H9 (cell line): ENCODE measurements around the gene PLAU. TPM values are rescaled to one million over a fixed set of nuclear protein-coding genes. Genes with fewer than 3 reads are reported as not detected.

Experiments
- DNase-seq: peaks from one replicate; pipeline ENCODE4 v3.0.0-alpha.2; 2017
- H2AFZ ChIP-seq: one replicate; pipeline ENCODE4 v1.6.1; 2013; ENCODE audit warnings: mild to moderate bottlenecking, low read length, control low read depth, moderate library complexity
- H2AK5ac ChIP-seq: 2 replicates; pipeline ENCODE4 v1.6.1; 2013; ENCODE audit warnings: low read length, control low read depth, mixed read lengths; ENCODE audit not compliant: insufficient read length
- H2BK120ac ChIP-seq: one replicate; pipeline ENCODE4 v1.6.1; 2013; ENCODE audit warnings: low read depth, mild to moderate bottlenecking, low read length, control low read depth, inconsistent platforms; ENCODE audit not compliant: poor library complexity, severe bottlenecking
- H2BK12ac ChIP-seq: 2 replicates; pipeline ENCODE4 v1.6.1; 2013; ENCODE audit warnings: low read length, control low read depth, mixed read lengths, low read depth; ENCODE audit not compliant: insufficient read length
- H2BK15ac ChIP-seq: 2 replicates; pipeline ENCODE4 v1.6.1; 2013; ENCODE audit warnings: low read depth, low read length, control low read depth
- H2BK20ac ChIP-seq: one replicate; pipeline ENCODE4 v1.6.1; 2013; ENCODE audit warnings: low read depth, mild to moderate bottlenecking, low read length, control low read depth, inconsistent platforms; ENCODE audit not compliant: poor library complexity, severe bottlenecking
- H2BK5ac ChIP-seq: 2 replicates; pipeline ENCODE4 v1.6.1; 2013; ENCODE audit warnings: low read length, control low read depth, mixed read lengths; ENCODE audit not compliant: insufficient read length
- H3K14ac ChIP-seq: 2 replicates; pipeline ENCODE4 v1.6.1; 2013; ENCODE audit warnings: low read length, control low read depth; ENCODE audit not compliant: insufficient read depth
- H3K18ac ChIP-seq: 2 replicates; pipeline ENCODE4 v1.6.1; 2013; ENCODE audit warnings: low read depth, mild to moderate bottlenecking, mixed read lengths, low read length, control low read depth; ENCODE audit not compliant: insufficient read length
- H3K23ac ChIP-seq: 2 replicates; pipeline ENCODE4 v1.6.1; 2013; ENCODE audit warnings: low read length, control low read depth, mixed read lengths, low read depth; ENCODE audit not compliant: insufficient read length
- H3K23me2 ChIP-seq: 2 replicates; pipeline ENCODE4 v1.6.1; 2013; ENCODE audit warnings: low read depth, mild to moderate bottlenecking, mixed read lengths, low read length, control low read depth; ENCODE audit not compliant: insufficient read length, poor library complexity, severe bottlenecking
- H3K27ac ChIP-seq: 2 replicates; pipeline ENCODE4 v1.5.1; 2013; ENCODE audit warnings: low read length, control low read depth, mixed read lengths, low read depth; ENCODE audit not compliant: insufficient read length
- H3K27me3 ChIP-seq: 2 replicates; pipeline ENCODE4 v1.6.1; 2013; ENCODE audit warnings: low read length, control low read depth, inconsistent platforms; ENCODE audit not compliant: insufficient read depth
- H3K4ac ChIP-seq: 2 replicates; pipeline ENCODE4 v1.6.1; 2013; ENCODE audit warnings: low read depth, mild to moderate bottlenecking, control low read depth, inconsistent platforms, low read length, moderate library complexity
- H3K4me1 ChIP-seq: 2 replicates; pipeline ENCODE4 v1.6.1; 2013; ENCODE audit warnings: low read length, control low read depth, inconsistent platforms; ENCODE audit not compliant: insufficient read depth
- H3K4me2 ChIP-seq: 2 replicates; pipeline ENCODE4 v1.6.1; 2013; ENCODE audit warnings: low read length, control low read depth, mixed read lengths; ENCODE audit not compliant: insufficient read length, insufficient read depth
- H3K56ac ChIP-seq: 2 replicates; pipeline ENCODE4 v1.6.1; 2013; ENCODE audit warnings: low read depth, mild to moderate bottlenecking, mixed read lengths, low read length, control low read depth; ENCODE audit not compliant: insufficient read length
- H3K79me1 ChIP-seq: 2 replicates; pipeline ENCODE4 v1.6.1; 2013; ENCODE audit warnings: low read depth, mild to moderate bottlenecking, moderate library complexity, low read length, control low read depth, inconsistent platforms; ENCODE audit not compliant: insufficient read depth, poor library complexity, severe bottlenecking
- H3K79me2 ChIP-seq: 2 replicates; pipeline ENCODE4 v1.6.1; 2013; ENCODE audit warnings: low read length, control low read depth, inconsistent platforms; ENCODE audit not compliant: insufficient read depth
- H3K9ac ChIP-seq: 2 replicates; pipeline ENCODE4 v1.6.1; 2013; ENCODE audit warnings: low read length, control low read depth, mixed read lengths; ENCODE audit not compliant: insufficient read length; ENCODE audit errors: extremely low read depth
- H3K9me3 ChIP-seq: one replicate; pipeline ENCODE4 v1.6.1; 2013; ENCODE audit warnings: low read depth, low read length, inconsistent platforms; ENCODE audit not compliant: control insufficient read depth
- H3T11ph ChIP-seq: one replicate; pipeline ENCODE4 v1.6.1; 2013; ENCODE audit warnings: mild to moderate bottlenecking, low read length, control low read depth, inconsistent platforms
- H4K20me1 ChIP-seq: one replicate; pipeline ENCODE4 v1.6.1; 2013; ENCODE audit not compliant: control insufficient read depth, insufficient read length, insufficient read depth
- H4K5ac ChIP-seq: 2 replicates; pipeline ENCODE4 v1.6.1; 2013; ENCODE audit warnings: low read depth, mild to moderate bottlenecking, mixed read lengths, low read length, control low read depth; ENCODE audit not compliant: insufficient read length
- H4K8ac ChIP-seq: replicated peaks from 2 replicates; pipeline ENCODE4 v1.6.1; 2013; ENCODE audit warnings: low read length, control low read depth, mixed read lengths, low read depth; ENCODE audit not compliant: insufficient read length
- H4K91ac ChIP-seq: 2 replicates; pipeline ENCODE4 v1.6.1; 2013; ENCODE audit warnings: low read depth, mild to moderate bottlenecking, moderate library complexity, mixed read lengths, low read length, control low read depth; ENCODE audit not compliant: insufficient read length
- H3K27ac Mint-ChIP-seq, 3 experiments: 2 replicates in 2 of 3; 3 replicates in 1 of 3; pipeline ENCODE4 v1.8.0; 2020 to 2021; ENCODE audit warnings: mixed read lengths in 3 of 3, mild to moderate bottlenecking in 1 of 3, moderate library complexity in 1 of 3
- H3K27me3 Mint-ChIP-seq: 2 replicates; pipeline ENCODE4 v1.8.0; 2021; ENCODE audit warnings: low read depth, mild to moderate bottlenecking, moderate library complexity, mixed read lengths
- H3K36me3 Mint-ChIP-seq, 3 experiments: 2 replicates in 2 of 3; 3 replicates in 1 of 3; pipeline ENCODE4 v1.8.0; 2020 to 2021; ENCODE audit warnings: low read depth in 3 of 3, mixed read lengths in 3 of 3; ENCODE audit not compliant: insufficient read depth in 1 of 3
- H3K4me1 Mint-ChIP-seq, 2 experiments: 2 replicates each; pipeline ENCODE4 v1.8.0; 2020; ENCODE audit warnings: mixed read lengths in 2 of 2
- H3K4me3 Mint-ChIP-seq, 2 experiments: 2 replicates in 1 of 2; 3 replicates in 1 of 2; pipeline ENCODE4 v1.8.0; 2020 to 2021; ENCODE audit warnings: mild to moderate bottlenecking in 2 of 2, mixed read lengths in 2 of 2, moderate library complexity in 1 of 2
- H3K9me3 Mint-ChIP-seq, 2 experiments: 2 replicates in 1 of 2; 3 replicates in 1 of 2; pipeline ENCODE4 v1.8.0; 2020; ENCODE audit warnings: mild to moderate bottlenecking in 2 of 2, mixed read lengths in 2 of 2, moderate library complexity in 1 of 2
- CTCF ChIP-seq: fragments of 200-600 bp; sonication (generic); conservative IDR thresholded peaks from 3 replicates; pipeline ENCODE4 v1.8.0; 2021; ENCODE audit warnings: antibody characterized with exemption, mild to moderate bottlenecking
- WGBS: extraction: QIAGEN DNeasy Blood & Tissue Kit; methylation state at CpG from one replicate; pipeline ENCODE4 v1.1.7; 2013; ENCODE audit warnings: missing lambda C conversion rate, low lambda C conversion rate, mixed read lengths; ENCODE audit not compliant: insufficient read length; ENCODE audit errors: extremely low coverage; 5-methylcytosine and 5-hydroxymethylcytosine counted together
- total RNA-seq: library from RNA; stranded (reverse); gene quantifications from 2 replicates; pipeline ENCODE4 v1.2.1, GENCODE V29; 2021

The PLAU gene
- total RNA-seq, 1 experiment from 2014 or later, result 15.0 TPM

- peaks cover 23 to 32% of the 10 kb centered on the region in 2 experiments for H3K4me1 Mint-ChIP-seq
- Histone ChIP-seq H2BK12ac (no peak overlapping the region), H3K4me2 (no peak overlapping the region), H3K14ac (peak overlapping the region; percentile 69; the same call in 1 of the 2 replicates), H3K27me3 (no peaks in the 10 kb centered on the region), H3K23ac (no peak overlapping the region), H3K18ac (peak overlapping the region; percentile 50), H3K23me2 (no peaks in the 10 kb centered on the region), H3K27ac (no peak overlapping the region), H2AK5ac (no peak overlapping the region), H2BK5ac (no peak overlapping the region), H2BK120ac (peak overlapping the region; percentile 38), H4K8ac (no peak overlapping the region), H3K4me1 (peaks cover 5% of the 10 kb centered on the region; the same call in 1 of the 2 replicates), H2AFZ (peak overlapping the region; percentile 43), H3K79me2 (no peaks in the 10 kb centered on the region), H2BK20ac (no peak overlapping the region), H3K4ac (no peak overlapping the region), H3K79me1 (no peaks in the 10 kb centered on the region), H3K9ac (no peak overlapping the region), H4K20me1 (no peaks in the 10 kb centered on the region), H4K5ac (no peak overlapping the region), H3K9me3 (no peaks in the 10 kb centered on the region), H3K56ac (no peak overlapping the region), H3T11ph (no peak overlapping the region), H2BK15ac (no peak overlapping the region), H4K91ac (no peak overlapping the region)
- DNase-seq, result no peak
- H3K36me3 Mint-ChIP-seq, result peaks cover 7 to 10% (median 10%) of the 10 kb centered on the region in 3 experiments; a peak in 6 of 7 replicates
- no peak overlapping the region for H3K4me3 Mint-ChIP-seq
- no peak for TF ChIP-seq CTCF
- H3K27ac Mint-ChIP-seq, result peak overlapping the region; percentile 50 to 75 (median 72); a peak in 4 of 7 replicates
- WGBS, result no CpG with 5 or more reads among the region's 4 CpGs
- H3K27me3 Mint-ChIP-seq, result no peaks in the 10 kb centered on the region
- peaks cover 0 to 2% of the 10 kb centered on the region in 2 experiments; a peak in 1 of 5 replicates for H3K9me3 Mint-ChIP-seq
These were observed 9.2 kb downstream of the PLAU start for GRCh38 chr10:73920089-73920488.
